ENCODE results near the gene LCE1A.

Gene LCE1A

DNA sequence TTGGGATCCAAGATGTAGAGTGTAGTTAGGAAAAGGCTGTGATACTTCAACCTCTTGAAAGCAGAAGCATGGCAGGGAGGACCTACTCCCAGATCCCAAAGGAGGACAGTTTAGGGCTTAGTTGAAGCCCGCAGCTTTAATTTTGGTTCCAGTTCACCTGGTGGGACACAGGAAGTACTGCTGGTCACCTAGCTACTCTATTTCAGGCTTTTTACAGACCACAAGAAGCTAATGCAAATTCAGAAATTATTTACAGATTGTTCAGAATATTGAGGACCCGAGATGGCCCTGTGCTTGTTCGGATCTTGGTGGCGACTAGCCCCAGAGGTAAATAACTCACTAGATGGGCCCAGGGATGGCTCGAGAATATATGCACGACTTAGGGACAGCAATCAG is 44.5 kb downstream of the LCE1A start:
- CTCF ChIA-PET: interaction anchor here (0.5 to 6.7 kb wide), 19 partner anchors 16 to 417 kb away, joined by 3 to 71 read pairs (median 5); partner anchors contain the start of genes LCE1E and SPRR1A
- Histone ChIP-seq H3K4me3 (ENCODE audit: low read depth, low read length) (no peak overlapping the region), H3K4me1 (ENCODE audit: control insufficient read depth, insufficient read depth, low read length) (no peaks in the 10 kb centered on the region), H3K9me3 (ENCODE audit: control insufficient read depth, insufficient read depth, low read depth, low read length) (no peaks in the 10 kb centered on the region), H3K27ac (ENCODE audit: extremely low read depth, low read depth, low read length) (no peak overlapping the region), H3K36me3 (ENCODE audit: control insufficient read depth in 2 of 2, insufficient read depth in 1 of 2, low read length in 2 of 2) (no peaks in the 10 kb centered on the region)
- TF ChIP-seq, protein P1, sequence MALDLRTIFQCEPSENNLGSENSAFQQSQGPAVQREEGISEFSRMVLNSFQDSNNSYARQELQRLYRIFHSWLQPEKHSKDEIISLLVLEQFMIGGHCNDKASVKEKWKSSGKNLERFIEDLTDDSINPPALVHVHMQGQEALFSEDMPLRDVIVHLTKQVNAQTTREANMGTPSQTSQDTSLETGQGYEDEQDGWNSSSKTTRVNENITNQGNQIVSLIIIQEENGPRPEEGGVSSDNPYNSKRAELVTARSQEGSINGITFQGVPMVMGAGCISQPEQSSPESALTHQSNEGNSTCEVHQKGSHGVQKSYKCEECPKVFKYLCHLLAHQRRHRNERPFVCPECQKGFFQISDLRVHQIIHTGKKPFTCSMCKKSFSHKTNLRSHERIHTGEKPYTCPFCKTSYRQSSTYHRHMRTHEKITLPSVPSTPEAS (tag by site-specific recombination; IDR thresholded peaks at IDR 0.05): no peak
- no peak for TF ChIP-seq ZNF266 (tag by site-specific recombination; IDR thresholded peaks at IDR 0.05; ENCODE audit: low read depth)
- no peak for TF ChIP-seq ZNF157 (tag by site-specific recombination; IDR thresholded peaks at IDR 0.05)
- no peak for TF ChIP-seq HOXD13 (CRISPR knock-in tag; IDR thresholded peaks at IDR 0.05; ENCODE audit: borderline replicate concordance)
- TF ChIP-seq ZNF558 (tag by site-specific recombination; IDR thresholded peaks at IDR 0.05): no peak
- no peak for TF ChIP-seq ZNF350 (tag by site-specific recombination; IDR thresholded peaks at IDR 0.05)
- TF ChIP-seq ZNF658 (tag by site-specific recombination; IDR thresholded peaks at IDR 0.05): no peak
- TF ChIP-seq, protein P2, sequence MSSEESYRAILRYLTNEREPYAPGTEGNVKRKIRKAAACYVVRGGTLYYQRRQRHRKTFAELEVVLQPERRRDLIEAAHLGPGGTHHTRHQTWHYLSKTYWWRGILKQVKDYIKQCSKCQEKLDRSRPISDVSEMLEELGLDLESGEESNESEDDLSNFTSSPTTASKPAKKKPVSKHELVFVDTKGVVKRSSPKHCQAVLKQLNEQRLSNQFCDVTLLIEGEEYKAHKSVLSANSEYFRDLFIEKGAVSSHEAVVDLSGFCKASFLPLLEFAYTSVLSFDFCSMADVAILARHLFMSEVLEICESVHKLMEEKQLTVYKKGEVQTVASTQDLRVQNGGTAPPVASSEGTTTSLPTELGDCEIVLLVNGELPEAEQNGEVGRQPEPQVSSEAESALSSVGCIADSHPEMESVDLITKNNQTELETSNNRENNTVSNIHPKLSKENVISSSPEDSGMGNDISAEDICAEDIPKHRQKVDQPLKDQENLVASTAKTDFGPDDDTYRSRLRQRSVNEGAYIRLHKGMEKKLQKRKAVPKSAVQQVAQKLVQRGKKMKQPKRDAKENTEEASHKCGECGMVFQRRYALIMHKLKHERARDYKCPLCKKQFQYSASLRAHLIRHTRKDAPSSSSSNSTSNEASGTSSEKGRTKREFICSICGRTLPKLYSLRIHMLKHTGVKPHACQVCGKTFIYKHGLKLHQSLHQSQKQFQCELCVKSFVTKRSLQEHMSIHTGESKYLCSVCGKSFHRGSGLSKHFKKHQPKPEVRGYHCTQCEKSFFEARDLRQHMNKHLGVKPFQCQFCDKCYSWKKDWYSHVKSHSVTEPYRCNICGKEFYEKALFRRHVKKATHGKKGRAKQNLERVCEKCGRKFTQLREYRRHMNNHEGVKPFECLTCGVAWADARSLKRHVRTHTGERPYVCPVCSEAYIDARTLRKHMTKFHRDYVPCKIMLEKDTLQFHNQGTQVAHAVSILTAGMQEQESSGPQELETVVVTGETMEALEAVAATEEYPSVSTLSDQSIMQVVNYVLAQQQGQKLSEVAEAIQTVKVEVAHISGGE (tag by site-specific recombination; conservative IDR thresholded peaks at IDR 0.05; ENCODE audit: low read depth): no peak
- no peak for TF ChIP-seq ZBTB17 (tag by site-specific recombination; IDR thresholded peaks at IDR 0.05)
- no peak for TF ChIP-seq ZNF610 (tag by site-specific recombination; IDR thresholded peaks at IDR 0.05; ENCODE audit: borderline replicate concordance)
- TF ChIP-seq EGR2 (tag by site-specific recombination; IDR thresholded peaks at IDR 0.05; ENCODE audit: low read depth): no peak
- TF ChIP-seq ZNF501 (tag by site-specific recombination; IDR thresholded peaks at IDR 0.05): no peak
- no peak for TF ChIP-seq ZNF341 (tag by site-specific recombination; IDR thresholded peaks at IDR 0.05; ENCODE audit: low read depth)
- TF ChIP-seq GLIS1 (tag by site-specific recombination; IDR thresholded peaks at IDR 0.05): no peak
- TF ChIP-seq ZNF654 (tag by site-specific recombination; IDR thresholded peaks at IDR 0.05; ENCODE audit: low read depth): no peak
- TF ChIP-seq OVOL3 (tag by site-specific recombination; IDR thresholded peaks at IDR 0.05): no peak
- TF ChIP-seq ZNF19 (tag by site-specific recombination; IDR thresholded peaks at IDR 0.05; ENCODE audit: low read depth): no peak
- TF ChIP-seq, protein P3, sequence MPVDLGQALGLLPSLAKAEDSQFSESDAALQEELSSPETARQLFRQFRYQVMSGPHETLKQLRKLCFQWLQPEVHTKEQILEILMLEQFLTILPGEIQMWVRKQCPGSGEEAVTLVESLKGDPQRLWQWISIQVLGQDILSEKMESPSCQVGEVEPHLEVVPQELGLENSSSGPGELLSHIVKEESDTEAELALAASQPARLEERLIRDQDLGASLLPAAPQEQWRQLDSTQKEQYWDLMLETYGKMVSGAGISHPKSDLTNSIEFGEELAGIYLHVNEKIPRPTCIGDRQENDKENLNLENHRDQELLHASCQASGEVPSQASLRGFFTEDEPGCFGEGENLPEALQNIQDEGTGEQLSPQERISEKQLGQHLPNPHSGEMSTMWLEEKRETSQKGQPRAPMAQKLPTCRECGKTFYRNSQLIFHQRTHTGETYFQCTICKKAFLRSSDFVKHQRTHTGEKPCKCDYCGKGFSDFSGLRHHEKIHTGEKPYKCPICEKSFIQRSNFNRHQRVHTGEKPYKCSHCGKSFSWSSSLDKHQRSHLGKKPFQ (tag by site-specific recombination; IDR thresholded peaks at IDR 0.05): no peak
- TF ChIP-seq ZNF24 (tag by site-specific recombination; IDR thresholded peaks at IDR 0.05): no peak
- POLR2A ChIA-PET: no interaction called here

DNA sequence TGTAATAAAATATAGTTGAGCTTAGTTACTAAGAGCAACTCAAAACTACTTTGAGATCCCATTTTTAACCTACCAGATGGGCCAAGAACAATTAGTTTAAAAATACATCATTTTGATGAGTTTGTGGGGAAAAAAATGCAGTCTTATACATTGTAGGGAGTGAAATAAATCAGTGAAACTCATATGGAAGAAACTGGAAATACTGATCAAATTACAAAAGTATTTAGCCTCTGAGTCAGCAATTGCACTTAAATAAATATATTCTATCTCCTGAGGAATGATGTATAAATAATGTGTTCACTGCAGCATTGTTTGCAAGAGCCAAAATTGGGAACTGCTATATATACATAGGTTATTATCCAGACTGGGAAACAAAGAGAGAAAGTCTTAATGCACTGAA is 46.2 kb downstream of the LCE1A start:
- Histone ChIP-seq H3K36me3 (ENCODE audit: control insufficient read depth in 2 of 2, insufficient read depth in 1 of 2, low read length in 2 of 2) (no peaks in the 10 kb centered on the region), H3K9me3 (ENCODE audit: control insufficient read depth, insufficient read depth, low read depth, low read length) (no peaks in the 10 kb centered on the region), H3K27ac (ENCODE audit: extremely low read depth, low read depth, low read length) (no peak overlapping the region), H3K4me1 (ENCODE audit: control insufficient read depth, insufficient read depth, low read length) (no peaks in the 10 kb centered on the region), H3K4me3 (ENCODE audit: low read depth, low read length) (no peak overlapping the region)
- ChIA-PET CTCF (interaction anchor here (1.9 to 6.7 kb wide), 2 partner anchors 52 to 319 kb away, joined by 8 to 71 read pairs; no protein-coding TSS in a partner anchor), POLR2A (no interaction called here)
- TF ChIP-seq, protein P4, sequence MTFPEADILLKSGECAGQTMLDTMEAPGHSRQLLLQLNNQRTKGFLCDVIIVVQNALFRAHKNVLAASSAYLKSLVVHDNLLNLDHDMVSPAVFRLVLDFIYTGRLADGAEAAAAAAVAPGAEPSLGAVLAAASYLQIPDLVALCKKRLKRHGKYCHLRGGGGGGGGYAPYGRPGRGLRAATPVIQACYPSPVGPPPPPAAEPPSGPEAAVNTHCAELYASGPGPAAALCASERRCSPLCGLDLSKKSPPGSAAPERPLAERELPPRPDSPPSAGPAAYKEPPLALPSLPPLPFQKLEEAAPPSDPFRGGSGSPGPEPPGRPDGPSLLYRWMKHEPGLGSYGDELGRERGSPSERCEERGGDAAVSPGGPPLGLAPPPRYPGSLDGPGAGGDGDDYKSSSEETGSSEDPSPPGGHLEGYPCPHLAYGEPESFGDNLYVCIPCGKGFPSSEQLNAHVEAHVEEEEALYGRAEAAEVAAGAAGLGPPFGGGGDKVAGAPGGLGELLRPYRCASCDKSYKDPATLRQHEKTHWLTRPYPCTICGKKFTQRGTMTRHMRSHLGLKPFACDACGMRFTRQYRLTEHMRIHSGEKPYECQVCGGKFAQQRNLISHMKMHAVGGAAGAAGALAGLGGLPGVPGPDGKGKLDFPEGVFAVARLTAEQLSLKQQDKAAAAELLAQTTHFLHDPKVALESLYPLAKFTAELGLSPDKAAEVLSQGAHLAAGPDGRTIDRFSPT (tag by site-specific recombination; IDR thresholded peaks at IDR 0.05): no peak
- no peak for TF ChIP-seq ZNF777 (tag by site-specific recombination; IDR thresholded peaks at IDR 0.05; ENCODE audit: borderline replicate concordance)
- no peak for TF ChIP-seq ZNF184 (tag by site-specific recombination; IDR thresholded peaks at IDR 0.05)
- TF ChIP-seq ZNF530 (tag by site-specific recombination; IDR thresholded peaks at IDR 0.05; ENCODE audit: low read depth): no peak
- no peak for TF ChIP-seq WT1 (tag by site-specific recombination; IDR thresholded peaks at IDR 0.05)
- TF ChIP-seq ZNF549 (tag by site-specific recombination; IDR thresholded peaks at IDR 0.05): no peak
- TF ChIP-seq, protein P5, sequence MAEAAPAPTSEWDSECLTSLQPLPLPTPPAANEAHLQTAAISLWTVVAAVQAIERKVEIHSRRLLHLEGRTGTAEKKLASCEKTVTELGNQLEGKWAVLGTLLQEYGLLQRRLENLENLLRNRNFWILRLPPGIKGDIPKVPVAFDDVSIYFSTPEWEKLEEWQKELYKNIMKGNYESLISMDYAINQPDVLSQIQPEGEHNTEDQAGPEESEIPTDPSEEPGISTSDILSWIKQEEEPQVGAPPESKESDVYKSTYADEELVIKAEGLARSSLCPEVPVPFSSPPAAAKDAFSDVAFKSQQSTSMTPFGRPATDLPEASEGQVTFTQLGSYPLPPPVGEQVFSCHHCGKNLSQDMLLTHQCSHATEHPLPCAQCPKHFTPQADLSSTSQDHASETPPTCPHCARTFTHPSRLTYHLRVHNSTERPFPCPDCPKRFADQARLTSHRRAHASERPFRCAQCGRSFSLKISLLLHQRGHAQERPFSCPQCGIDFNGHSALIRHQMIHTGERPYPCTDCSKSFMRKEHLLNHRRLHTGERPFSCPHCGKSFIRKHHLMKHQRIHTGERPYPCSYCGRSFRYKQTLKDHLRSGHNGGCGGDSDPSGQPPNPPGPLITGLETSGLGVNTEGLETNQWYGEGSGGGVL (tag by site-specific recombination; IDR thresholded peaks at IDR 0.05): no peak
